Cardiac muscle cell (in vitro differentiated cells and primary cell): ENCODE measurements around the gene LTV1. TPM values are rescaled to one million over a fixed set of nuclear protein-coding genes. Genes with fewer than 3 reads are reported as not detected.
"Not testable (repeated sequence)": the region's sequence is repeated elsewhere in the genome, so short reads cannot be mapped to it uniquely, and the experiment has no call there.

Experiments used
- DNase-seq, 2 donors: peaks; one replicate each; pipeline versions ENCODE4 v3.0.0 to v3.0.0-alpha.2; 2010 to 2017; ENCODE audit warnings: low read depth in 1 of 2, low spot score in 1 of 2
- H3K27ac ChIP-seq: fragments of 200-600 bp; sonication (generic); 2 replicates; pipeline ENCODE4 v1.5.1; 2016
- H3K27me3 ChIP-seq: fragments of 200-600 bp; sonication (generic); 2 replicates; pipeline ENCODE4 v1.6.0; 2016; ENCODE audit warnings: control low read depth
- H3K36me3 ChIP-seq: fragments of 200-600 bp; sonication (generic); 2 replicates; pipeline ENCODE4 v1.5.1; 2016; ENCODE audit warnings: control low read depth
- H3K4me1 ChIP-seq: fragments of 200-600 bp; sonication (generic); 2 replicates; pipeline ENCODE4 v1.8.1; 2017; ENCODE audit warnings: low read depth, mild to moderate bottlenecking, mixed run types
- H3K4me3 ChIP-seq: fragments of 200-600 bp; sonication (generic); 2 replicates; pipeline ENCODE4 v1.5.1; 2016; ENCODE audit warnings: mild to moderate bottlenecking
- H3K9me3 ChIP-seq: fragments of 200-600 bp; sonication (generic); 2 replicates; pipeline ENCODE4 v1.5.1; 2017; ENCODE audit warnings: low read depth, mild to moderate bottlenecking, control low read depth
- CTCF ChIP-seq: IDR thresholded peaks from 2 replicates; pipeline ENCODE4 v1.5.1; 2012; ENCODE audit warnings: low read depth, mild to moderate bottlenecking, low read length
- polyA plus RNA-seq: library from polyadenylated mRNA; unstranded; fragments of >200 nt; fragmentation: Nextera tagmentation; extraction: Ambion mirVana; gene quantifications from 2 replicates; pipeline ENCODE4 v1.2.1, GENCODE V29; 2016
- total RNA-seq: library from RNA; depleted of rRNA; stranded (reverse); fragments of >200 nt; gene quantifications from 2 replicates; pipeline ENCODE4 v1.2.3, GENCODE V29; 2016

LTV1 gene
- total and polyA plus RNA-seq, 2 experiments from 2014 or later, result 11.0 to 19.6 TPM

- no peak for DNase-seq
- no peaks in the 10 kb centered on the region for H3K36me3 ChIP-seq
- H3K27ac ChIP-seq, result no peak overlapping the region
- H3K27me3 ChIP-seq, result no peaks in the 10 kb centered on the region
- TF ChIP-seq CTCF, result no peak
- H3K4me1 ChIP-seq, result peaks cover 3% of the 10 kb centered on the region
- no peaks in the 10 kb centered on the region for H3K9me3 ChIP-seq
- H3K4me3 ChIP-seq, result no peak overlapping the region
Measured at GRCh38 chr6:143839196-143839595, 3.9 kb upstream of the LTV1 start.

GRCh38 chr6:143840595-143841265 is 2.4 kb upstream of the LTV1 start:
- peaks cover 4% of the 10 kb centered on the region for H3K4me1 ChIP-seq
- no peaks in the 10 kb centered on the region for H3K27me3 ChIP-seq
- peaks cover 8% of the 10 kb centered on the region for H3K36me3 ChIP-seq
- no peak overlapping the region for H3K27ac ChIP-seq
- H3K4me3 ChIP-seq, result no peak overlapping the region
- no peak for DNase-seq
- TF ChIP-seq CTCF, result no peak
- H3K9me3 ChIP-seq, result no peaks in the 10 kb centered on the region

DNA sequence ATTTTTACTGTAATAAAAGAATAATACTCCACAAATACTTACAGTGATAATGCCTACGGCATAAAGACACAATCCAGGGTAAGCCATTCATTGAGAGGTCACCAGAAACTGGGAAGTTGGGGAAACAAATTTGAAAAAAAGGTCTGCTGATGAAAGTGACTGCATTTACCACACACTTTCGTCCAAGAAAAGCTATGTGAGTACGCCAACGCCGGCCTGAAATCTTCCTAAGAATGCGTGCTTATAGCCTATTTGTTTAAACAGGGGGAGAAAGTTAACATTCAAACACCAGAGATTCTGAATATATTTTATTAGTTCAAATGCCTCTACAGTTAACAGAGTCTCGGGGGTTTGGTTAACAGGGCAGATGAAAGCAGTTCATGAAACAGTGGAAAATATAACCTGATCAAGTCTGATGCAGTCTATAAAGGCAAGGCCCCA is 657 bp upstream of the LTV1 start:
- no peaks in the 10 kb centered on the region for H3K27me3 ChIP-seq
- peak overlapping the region; percentile 94 for H3K27ac ChIP-seq
- peaks cover 4% of the 10 kb centered on the region for H3K4me1 ChIP-seq
- peak overlapping the region; percentile 71 for H3K4me3 ChIP-seq
- no peak for TF ChIP-seq CTCF
- H3K9me3 ChIP-seq, result no peaks in the 10 kb centered on the region
- no peak for DNase-seq
- H3K36me3 ChIP-seq, result peaks cover 24% of the 10 kb centered on the region

DNA sequence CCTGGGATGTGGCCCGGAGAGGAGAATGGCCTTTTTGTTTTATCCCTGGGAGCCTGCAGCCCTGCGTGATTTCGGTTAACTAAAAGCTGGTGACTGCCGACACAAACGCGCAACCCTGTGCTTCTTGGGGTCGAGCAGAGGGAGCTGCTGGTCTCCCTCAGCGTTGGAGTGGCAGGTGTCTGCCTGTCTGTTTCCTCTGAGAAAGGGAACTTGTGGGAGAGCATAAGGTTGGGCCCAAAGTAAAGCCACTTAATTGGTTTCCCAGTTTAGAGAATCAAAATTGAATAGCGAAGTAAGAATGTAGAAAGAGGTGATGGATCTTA is 500 bp downstream of the LTV1 start:
- no peak for DNase-seq
- TF ChIP-seq CTCF, result no peak
- peak overlapping the region; percentile 94 for H3K27ac ChIP-seq

DNA sequence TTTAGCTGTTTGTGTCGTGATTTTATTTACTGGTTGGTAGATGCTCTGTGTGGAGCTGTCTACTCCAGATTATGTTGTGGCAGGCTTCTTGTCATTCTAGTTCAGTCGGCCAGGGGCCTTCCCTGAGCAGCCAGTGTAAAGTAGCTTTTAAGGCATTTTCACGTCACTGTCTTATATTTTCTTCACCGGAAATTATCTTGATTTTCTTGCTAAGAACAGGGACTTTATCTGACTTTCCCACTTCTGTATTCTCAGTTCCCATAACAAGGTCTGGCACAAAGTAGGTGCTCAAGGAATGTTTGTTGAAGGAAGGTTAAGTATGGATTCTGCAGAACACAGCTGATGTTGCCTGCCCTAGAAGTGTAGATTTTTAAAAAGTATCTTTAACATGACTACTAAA is 868 bp downstream of the LTV1 start:
- Histone ChIP-seq H3K4me1 (peaks cover 4% of the 10 kb centered on the region), H3K36me3 (peaks cover 36% of the 10 kb centered on the region), H3K9me3 (no peaks in the 10 kb centered on the region), H3K27ac (peak overlapping the region; percentile 94), H3K4me3 (peak overlapping the region; percentile 71), H3K27me3 (no peaks in the 10 kb centered on the region)
- TF ChIP-seq CTCF, result no peak
- peak in 1 of 2 donors; percentile 38 for DNase-seq

More for the DNA sequence above, 500 bp downstream of the LTV1 start:
- H3K4me3 ChIP-seq, result peak overlapping the region; percentile 71
- no peaks in the 10 kb centered on the region for H3K9me3 ChIP-seq
- peaks cover 34% of the 10 kb centered on the region for H3K36me3 ChIP-seq
- peaks cover 4% of the 10 kb centered on the region for H3K4me1 ChIP-seq
- H3K27me3 ChIP-seq, result no peaks in the 10 kb centered on the region

DNA sequence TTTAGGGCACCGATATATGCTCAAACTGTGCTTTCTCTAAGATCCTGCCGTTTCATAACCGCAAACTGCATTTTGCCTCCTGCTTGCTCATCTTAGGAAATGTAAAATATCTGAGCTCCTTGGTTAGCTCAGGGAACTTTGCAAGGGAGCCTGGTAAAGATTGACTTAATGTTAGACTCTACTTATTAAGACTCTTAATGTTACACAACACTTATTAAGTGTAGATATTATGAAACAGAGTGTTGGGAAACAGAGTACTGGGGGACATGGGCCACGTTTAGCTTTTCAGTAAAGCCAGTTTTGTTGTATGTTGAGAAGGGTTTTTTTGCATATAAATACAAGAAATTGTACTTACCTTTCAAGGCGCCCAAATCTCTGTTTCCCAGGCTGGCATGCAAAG is 1.9 kb downstream of the LTV1 start:
- peak in 1 of 2 donors; percentile 23 for DNase-seq
- no peak for TF ChIP-seq CTCF

GRCh38 chr6:143851706-143852105 is 8.6 kb downstream of the LTV1 start:
- not testable (repeated sequence) for H3K4me1 ChIP-seq, H3K27ac ChIP-seq, H3K27me3 ChIP-seq, H3K9me3 ChIP-seq, H3K4me3 ChIP-seq, DNase-seq
- peaks cover 54% of the 10 kb centered on the region for H3K36me3 ChIP-seq

More for the DNA sequence above, 1.9 kb downstream of the LTV1 start:
- Histone ChIP-seq H3K9me3 (no peaks in the 10 kb centered on the region), H3K36me3 (peaks cover 45% of the 10 kb centered on the region), H3K27me3 (no peaks in the 10 kb centered on the region), H3K4me3 (no peak overlapping the region), H3K4me1 (peaks cover 4% of the 10 kb centered on the region), H3K27ac (no peak overlapping the region)

DNA sequence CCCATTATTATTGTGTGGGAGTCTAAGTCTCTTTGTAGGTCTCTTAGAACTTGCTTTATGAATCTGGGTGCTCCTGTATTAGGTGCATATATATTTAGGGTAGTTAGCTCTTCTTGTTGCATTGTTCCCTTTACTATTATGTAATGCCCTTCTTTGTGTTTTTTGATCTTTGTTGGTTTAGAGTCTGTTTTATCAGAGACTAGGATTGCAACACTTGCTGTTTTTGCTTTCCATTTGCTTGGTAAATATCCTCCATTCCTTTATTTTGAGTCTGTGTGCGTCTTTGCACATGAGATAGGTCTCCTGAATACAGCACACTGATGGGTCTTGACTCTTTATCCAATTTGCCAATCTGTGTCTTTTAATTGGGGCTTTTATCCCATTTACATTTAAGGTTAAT is 11.9 kb downstream of the LTV1 start:
- peaks cover 57% of the 10 kb centered on the region for H3K36me3 ChIP-seq
- H3K4me1 ChIP-seq, DNase-seq, H3K9me3 ChIP-seq, H3K27me3 ChIP-seq, H3K4me3 ChIP-seq, H3K27ac ChIP-seq: not testable (repeated sequence)
